D721Med (cell line): Measurements from ENCODE around the gene PTPN12.
"Not testable (repeated sequence)": the region's sequence is repeated elsewhere in the genome, so short reads cannot be mapped to it uniquely, and the experiment has no call there.

Experiments used
- DNase-seq: peaks from one replicate; pipeline ENCODE4 v3.0.0; 2011; ENCODE audit warnings: low spot score; ENCODE audit not compliant: insufficient read length
- FAIRE-seq: peaks from 2 replicates; lab custom pipeline; 2011; peaks lifted over from hg19 to GRCh38; lab: Jason Lieb, UNC
- TF ChIP-seq, protein P1 (sequence below): IDR thresholded peaks from 2 replicates; pipeline ENCODE4 v1.5.1; 2012; ENCODE audit warnings: mild to moderate bottlenecking, control low read depth; ENCODE audit not compliant: insufficient read depth; ENCODE audit errors: missing control alignments

The PTPN12 gene

DNA sequence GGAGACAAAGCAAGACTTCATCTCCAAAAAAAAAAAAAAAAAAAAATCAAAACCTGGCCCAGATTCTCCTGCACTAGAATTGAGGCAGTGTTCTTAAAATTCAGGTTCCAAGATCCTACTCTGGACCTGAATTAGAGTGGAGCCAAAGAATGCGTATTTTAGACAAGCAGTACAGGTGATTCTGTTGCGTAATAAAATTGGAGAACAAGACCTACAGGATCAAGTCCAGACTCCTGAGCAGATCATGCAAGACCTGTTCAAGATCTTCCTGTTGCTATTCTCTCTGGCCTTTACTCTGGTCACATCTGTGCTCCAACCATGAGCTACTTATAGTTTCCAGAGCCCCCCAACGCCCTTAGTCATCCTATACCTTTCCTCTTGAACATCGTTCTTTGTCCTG lies 107.7 kb downstream of the PTPN12 start:
- no peak for FAIRE-seq
- DNase-seq, result no peak
- TF ChIP-seq, protein P1, sequence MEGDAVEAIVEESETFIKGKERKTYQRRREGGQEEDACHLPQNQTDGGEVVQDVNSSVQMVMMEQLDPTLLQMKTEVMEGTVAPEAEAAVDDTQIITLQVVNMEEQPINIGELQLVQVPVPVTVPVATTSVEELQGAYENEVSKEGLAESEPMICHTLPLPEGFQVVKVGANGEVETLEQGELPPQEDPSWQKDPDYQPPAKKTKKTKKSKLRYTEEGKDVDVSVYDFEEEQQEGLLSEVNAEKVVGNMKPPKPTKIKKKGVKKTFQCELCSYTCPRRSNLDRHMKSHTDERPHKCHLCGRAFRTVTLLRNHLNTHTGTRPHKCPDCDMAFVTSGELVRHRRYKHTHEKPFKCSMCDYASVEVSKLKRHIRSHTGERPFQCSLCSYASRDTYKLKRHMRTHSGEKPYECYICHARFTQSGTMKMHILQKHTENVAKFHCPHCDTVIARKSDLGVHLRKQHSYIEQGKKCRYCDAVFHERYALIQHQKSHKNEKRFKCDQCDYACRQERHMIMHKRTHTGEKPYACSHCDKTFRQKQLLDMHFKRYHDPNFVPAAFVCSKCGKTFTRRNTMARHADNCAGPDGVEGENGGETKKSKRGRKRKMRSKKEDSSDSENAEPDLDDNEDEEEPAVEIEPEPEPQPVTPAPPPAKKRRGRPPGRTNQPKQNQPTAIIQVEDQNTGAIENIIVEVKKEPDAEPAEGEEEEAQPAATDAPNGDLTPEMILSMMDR, result no peak

DNA sequence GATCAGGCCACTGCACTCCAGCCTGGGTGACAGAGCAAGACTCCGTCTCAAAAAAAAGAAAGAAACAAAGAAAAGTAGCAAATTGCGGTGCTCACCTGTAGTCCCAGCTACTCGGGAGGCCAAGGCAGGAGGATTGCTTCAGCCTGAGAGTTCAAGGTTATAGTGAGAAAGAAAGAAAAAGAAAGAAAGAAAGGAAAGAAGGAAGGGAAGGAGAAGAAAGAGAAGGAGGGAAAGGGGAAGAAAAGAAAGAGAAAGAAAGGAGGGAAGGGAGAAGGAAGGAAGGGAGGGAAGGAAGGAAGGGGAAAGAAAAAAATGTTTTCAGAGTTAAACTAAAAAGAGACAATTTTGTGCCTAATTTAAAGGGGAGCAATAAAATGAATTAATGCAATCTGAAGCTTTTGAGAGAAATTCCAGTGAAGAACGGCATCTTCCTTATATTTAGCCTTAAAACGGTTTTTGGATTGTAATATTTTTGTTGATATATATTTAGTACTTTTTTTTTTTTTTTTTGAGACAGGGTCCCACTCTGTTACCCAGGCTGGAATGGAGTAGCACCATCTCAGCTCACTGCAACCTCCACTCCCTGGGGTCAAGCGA lies 111.7 kb downstream of the PTPN12 start:
- TF ChIP-seq, protein P1, result no peak
- no peak for FAIRE-seq

DNA sequence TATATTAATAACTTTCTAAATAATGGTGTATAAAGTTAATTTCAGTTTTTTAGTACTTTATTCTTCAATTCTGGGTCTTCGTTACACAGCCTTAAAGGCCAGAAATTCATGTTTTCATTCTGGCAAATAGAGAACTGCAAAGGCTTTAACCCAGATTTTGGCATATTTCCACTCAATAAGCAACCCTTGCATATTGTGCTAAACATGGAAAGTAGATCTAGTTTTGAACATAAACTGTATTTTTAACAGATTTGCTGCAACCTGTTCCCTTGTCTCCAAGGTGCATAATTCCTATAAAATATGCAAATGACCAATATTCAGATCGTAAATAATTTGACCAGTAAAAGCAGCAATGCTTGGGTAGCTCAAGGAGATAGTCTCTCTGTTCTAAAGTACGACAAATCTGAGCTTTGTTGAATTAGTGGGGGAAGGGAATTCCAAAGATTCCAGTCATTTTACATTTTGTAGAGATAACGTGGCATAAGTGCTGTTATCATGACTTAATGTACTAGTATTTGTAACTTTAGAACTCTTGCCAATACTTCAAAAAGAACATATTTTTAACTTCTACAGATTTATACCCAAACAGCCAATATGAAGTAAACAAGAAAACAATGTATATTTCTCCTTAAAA lies 112.7 kb downstream of the PTPN12 start:
- DNase-seq (no peak), FAIRE-seq (no peak)

More for the DNA sequence above, 111.7 kb downstream of the PTPN12 start:
- DNase-seq, result no peak

DNA sequence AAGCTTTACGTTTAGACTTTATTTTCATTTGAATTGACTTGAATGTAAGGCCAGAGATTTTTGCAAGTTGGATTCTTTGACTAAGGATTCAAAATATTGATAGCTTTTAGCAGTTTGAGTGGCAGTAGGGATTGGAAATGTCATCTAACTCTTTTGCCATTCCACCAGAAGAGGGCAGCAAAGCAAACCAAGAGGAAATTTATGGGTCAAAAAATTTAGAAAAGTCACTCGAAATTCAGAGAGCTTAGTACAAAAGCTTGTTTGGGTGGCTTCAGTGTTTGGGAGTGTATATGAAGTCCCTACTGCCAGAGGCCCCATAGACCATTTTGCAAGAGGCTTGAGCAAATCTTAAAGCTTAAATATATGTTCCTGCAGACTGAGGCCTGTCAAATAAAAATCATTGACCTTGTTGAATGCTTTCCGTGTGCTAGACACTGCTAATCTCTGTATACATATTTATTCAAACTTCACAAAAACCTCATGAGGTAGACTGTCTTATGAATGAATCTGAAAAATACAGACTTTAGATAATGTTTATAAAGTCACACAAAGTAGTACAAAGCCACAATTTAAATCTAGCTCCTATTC lies 114.6 kb downstream of the PTPN12 start:
- FAIRE-seq (no peak), DNase-seq (no peak)
- TF ChIP-seq, protein P1, result peak; percentile 70

More for the DNA sequence above, 112.7 kb downstream of the PTPN12 start:
- TF ChIP-seq, protein P1, result no peak

DNA sequence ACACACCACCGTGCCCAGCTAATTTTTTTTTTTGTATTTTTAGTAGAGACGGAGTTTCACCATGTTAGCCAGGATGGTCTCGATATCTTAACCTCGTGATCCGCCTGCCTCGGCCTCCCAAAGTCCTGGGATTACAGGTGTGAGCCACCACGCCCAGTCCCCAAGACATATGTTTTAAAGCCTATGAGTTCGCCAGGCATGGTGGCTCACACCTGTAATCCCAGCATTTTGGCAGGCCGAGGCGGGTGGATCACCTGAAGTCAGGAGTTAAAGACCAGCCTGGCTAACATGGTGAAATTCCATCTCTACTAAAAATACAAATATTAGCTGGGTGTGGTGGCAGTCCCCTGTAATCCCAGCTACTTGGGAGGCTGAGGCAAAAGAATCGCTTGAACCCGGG lies 115.7 kb downstream of the PTPN12 start:
- not testable (repeated sequence) for FAIRE-seq, DNase-seq

DNA sequence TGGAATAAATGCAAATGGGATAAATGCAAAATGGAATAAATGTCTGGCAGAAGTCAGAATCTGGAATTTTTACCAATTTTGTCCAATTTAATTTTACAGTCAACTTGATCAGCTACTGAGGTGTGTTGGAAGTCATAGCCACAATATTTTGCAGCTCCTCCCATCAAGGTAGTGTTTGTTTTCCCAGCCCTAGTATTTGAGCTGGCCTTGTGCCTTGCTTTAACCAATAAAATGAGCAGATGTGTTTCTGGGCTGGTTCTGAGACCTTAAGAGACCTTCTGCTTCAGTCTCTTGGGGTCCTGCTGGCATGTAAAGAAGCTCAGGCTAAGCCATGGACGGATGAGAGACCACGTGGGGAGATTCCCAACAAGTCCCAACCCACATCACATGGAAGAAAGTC lies 116.5 kb downstream of the PTPN12 start:
- FAIRE-seq (no peak), DNase-seq (no peak)
- TF ChIP-seq, protein P1, result no peak

DNA sequence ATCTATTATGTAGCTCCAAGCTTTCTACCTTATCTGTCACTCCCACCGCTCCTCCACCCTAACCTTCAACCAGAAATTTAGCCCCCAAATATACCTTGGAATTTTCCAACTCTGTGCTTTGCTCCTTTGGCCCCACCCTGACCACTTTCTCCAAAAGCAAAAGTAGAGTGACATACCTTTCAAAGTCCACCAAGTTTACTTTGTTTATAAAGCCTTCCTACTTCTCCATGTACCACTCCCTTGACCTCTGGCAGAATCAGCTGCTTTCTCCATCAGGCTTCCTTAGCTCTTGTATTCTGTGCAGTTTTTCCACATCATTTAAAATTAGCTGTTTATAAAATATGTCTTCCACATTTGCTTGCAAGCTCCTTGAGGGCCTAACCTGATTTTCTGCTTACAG lies 118.3 kb downstream of the PTPN12 start:
- FAIRE-seq, result no peak
- DNase-seq, result no peak
- TF ChIP-seq, protein P1, result no peak
